HepG2 (cell line): ENCODE results near the gene MON1A. TPM values are rescaled to one million over a fixed set of nuclear protein-coding genes. Genes with fewer than 3 reads are reported as not detected.

ENCODE experiments used
- ATAC-seq: fragments of 200-7000 bp; cut with Tn5 transposase; 3 replicates; pipeline ENCODE4 v1.9.1; 2020; ENCODE audit warnings: mild to moderate bottlenecking, moderate library complexity
- BruUV-seq: library from RNA; stranded (reverse); fragments of 400-500 nt; replicated peaks from 2 replicates; lab custom pipeline; 2021; lab: Mats Ljungman, UMichigan
- CTCF ChIA-PET: fragments of 300-600 bp; formaldehyde crosslinking; extraction: SDS; loops from one replicate; lab custom pipeline; 2021; ENCODE audit warnings: low total read pairs, inconsistent platforms, low intra/inter-chr PET ratio; lab: Yijun Ruan, JAX
- POLR2A ChIA-PET: fragments of 350-600 bp; sonication (Branson Sonifier 250); formaldehyde crosslinking; loops from one replicate; lab custom pipeline; 2020; ENCODE audit warnings: antibody characterized with exemption, inconsistent platforms; lab: Yijun Ruan, JAX
- DNase-seq: peaks from one replicate; pipeline ENCODE4 v3.0.0-alpha.2; 2015; ENCODE audit warnings: low spot score
- FAIRE-seq: peaks from 3 replicates; lab custom pipeline; 2011; peaks lifted over from hg19 to GRCh38; lab: Jason Lieb, UNC
- H2AFZ ChIP-seq: one replicate; pipeline ENCODE4 v1.6.1; 2011; ENCODE audit warnings: low read length, inconsistent platforms
- H3K27ac ChIP-seq: fragments of 300-600 bp; 3 replicates; pipeline ENCODE4 v1.8.0; 2011; ENCODE audit warnings: mixed run types, mild to moderate bottlenecking, mixed read lengths, low read length, inconsistent platforms; ENCODE audit not compliant: insufficient read depth; ENCODE audit errors: extremely low read length
- H3K27me3 ChIP-seq, 2 experiments: fragments of 200-600 bp in 1 of 2; 2 replicates in 1 of 2; 3 replicates in 1 of 2; pipeline versions ENCODE4 v1.6.0 to v1.8.0; 2011; ENCODE audit warnings: low read length in 2 of 2, mild to moderate bottlenecking in 2 of 2, moderate library complexity in 2 of 2, inconsistent platforms in 1 of 2; ENCODE audit not compliant: insufficient read depth in 2 of 2, control insufficient read depth in 1 of 2
- H3K36me3 ChIP-seq, 2 experiments: fragments of 200-600 bp in 1 of 2; replicated peaks in 1 of 2; 2 replicates in 1 of 2; 3 replicates in 1 of 2; pipeline versions ENCODE4 v1.5.1 to v1.8.0; 2011; ENCODE audit warnings: low read length in 2 of 2, inconsistent platforms in 1 of 2; ENCODE audit not compliant: insufficient read depth in 2 of 2, control insufficient read depth in 1 of 2
- H3K4me1 ChIP-seq: 2 replicates; pipeline ENCODE4 v1.5.1; 2012; ENCODE audit warnings: low read length, inconsistent platforms; ENCODE audit not compliant: insufficient read depth
- H3K4me2 ChIP-seq: 2 replicates; pipeline ENCODE4 v1.6.0; 2011; ENCODE audit warnings: low read depth, low read length, inconsistent platforms
- H3K4me3 ChIP-seq, 3 experiments: fragments of 200-600 bp in 1 of 3; sonication (generic), shearing (Covaris generic) in 1 of 3; replicated peaks in 1 of 3; 2 replicates each; pipeline ENCODE4 v1.5.1; 2011 to 2016; ENCODE audit warnings: low read length in 3 of 3, inconsistent platforms in 2 of 3, low read depth in 2 of 3, mild to moderate bottlenecking in 2 of 3, control low read depth in 1 of 3, mixed read lengths in 1 of 3; ENCODE audit not compliant: insufficient read depth in 1 of 3
- H3K79me2 ChIP-seq: one replicate; pipeline ENCODE4 v1.6.1; 2011; ENCODE audit warnings: low read length, inconsistent platforms; ENCODE audit not compliant: insufficient read depth
- H3K9ac ChIP-seq: 2 replicates; pipeline ENCODE4 v1.6.0; 2011; ENCODE audit warnings: mild to moderate bottlenecking, low read depth, low read length, inconsistent platforms; ENCODE audit not compliant: insufficient read depth
- H3K9me3 ChIP-seq: 2 replicates; pipeline ENCODE4 v1.5.1; 2012; ENCODE audit warnings: mild to moderate bottlenecking, low read length
- H4K20me1 ChIP-seq: 2 replicates; pipeline ENCODE4 v1.6.0; 2011; ENCODE audit warnings: inconsistent platforms, mild to moderate bottlenecking, low read length, moderate library complexity; ENCODE audit not compliant: insufficient read depth
- HNRNPLL ChIP-seq: fragments of 200-400 bp; formaldehyde crosslinking; IDR thresholded peaks from 2 replicates; pipeline ENCODE4 v1.6.1; 2017; ENCODE audit warnings: mild to moderate bottlenecking, low read depth, low read length; ENCODE audit not compliant: poor library complexity, severe bottlenecking
- ZNF543 ChIP-seq: sonication (generic); formaldehyde crosslinking; IDR thresholded peaks from 2 replicates; pipeline ENCODE4 v1.4.0; 2020; ENCODE audit warnings: mild to moderate bottlenecking, missing genetic modification reagents
- ZSCAN25 ChIP-seq: sonication (generic); formaldehyde crosslinking; IDR thresholded peaks from 2 replicates; pipeline ENCODE4 v1.8.0; 2022; ENCODE audit warnings: mild to moderate bottlenecking, missing genetic modification reagents
- WGBS: methylation state at CpG from one replicate; pipeline ENCODE4 v1.1.6; 2017; ENCODE audit warnings: low lambda C conversion rate; 5-methylcytosine and 5-hydroxymethylcytosine counted together
- in situ Hi-C: cut with HindIII; loops from 2 replicates; pipeline ENCODE4 v1.10.0; 2017; ENCODE audit warnings: low pct_unique_long_range_greater_than_20kb; ENCODE audit not compliant: extremely low pct_ligation_motif_present
- intact Hi-C: fragments of 100-400 bp; cut with micrococcal nuclease; formaldehyde crosslinking; loops from one replicate; pipeline ENCODE4 v1.10.0; 2022; ENCODE audit not compliant: unreplicated experiment
- polyA plus RNA-seq, 8 experiments: library from polyadenylated mRNA; depleted of rRNA in 3 of 8; stranded (reverse) in 7 of 8; unstranded in 1 of 8; fragments of >200 nt; fragmentation: Illumina TruSeq in 4 of 8; extraction: Trizol in 4 of 8; gene quantifications; 2 replicates each; pipeline versions ENCODE4 v1.2.1 to v1.2.3, GENCODE V29; 2011 to 2016; ENCODE audit warnings: low read depth in 4 of 8, missing spikeins in 1 of 8, mixed read lengths in 1 of 8; ENCODE audit not compliant: insufficient read depth in 1 of 8
- total RNA-seq, 5 experiments: library from RNA; depleted of rRNA; stranded (reverse); fragments of >200 nt; fragmentation: Illumina TruSeq; extraction: Trizol; gene quantifications; 2 replicates each; pipeline ENCODE4 v1.2.3, GENCODE V29; 2016; ENCODE audit warnings: low read depth in 1 of 5
- TF ChIP-seq, protein P1 (sequence below): sonication (generic); formaldehyde crosslinking; IDR thresholded peaks from 2 replicates; pipeline ENCODE4 v1.4.0; 2020; ENCODE audit warnings: mild to moderate bottlenecking, missing genetic modification reagents, borderline replicate concordance
- TF ChIP-seq, protein P2 (sequence below): fragments of 450-650 bp; IDR thresholded peaks from 2 replicates; pipeline ENCODE4 v1.6.1; 2016

The MON1A gene
- total and polyA plus RNA-seq, 2 of the 13 experiments (the other 11 are each of a cell fraction or from before 2014, with no cell fraction given), result 4.6 to 9.0 TPM

DNA sequence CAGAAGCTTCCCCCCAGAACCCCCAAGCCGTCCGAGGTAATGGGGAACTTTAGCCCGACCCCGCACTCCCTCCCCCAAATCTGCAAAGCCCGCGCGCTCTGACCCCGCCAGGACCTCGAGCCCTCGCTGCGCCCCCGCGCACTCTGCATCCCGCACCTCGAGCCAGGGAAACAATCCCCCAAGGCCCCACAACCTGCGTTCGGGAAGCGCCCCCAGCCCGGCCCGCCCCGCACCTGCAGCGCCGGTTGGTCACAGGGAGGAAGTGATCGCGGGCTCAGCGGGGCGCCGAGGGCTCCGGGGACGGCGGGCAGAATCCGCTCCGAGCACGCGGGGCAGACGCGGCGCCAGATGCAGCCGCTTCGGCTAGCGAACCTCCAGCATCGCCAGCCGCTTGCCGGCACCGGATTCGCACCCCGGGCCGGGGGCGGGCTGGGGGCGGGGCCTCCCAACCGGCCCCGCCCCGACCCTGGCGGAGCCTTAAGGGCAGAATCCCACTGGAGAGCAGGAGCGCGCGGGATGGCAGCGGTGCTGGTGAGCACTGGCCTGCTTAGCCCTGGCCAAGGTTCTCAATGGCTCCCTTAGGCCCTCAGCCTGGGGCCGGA, 60.0 kb downstream of the MON1A start, which contains the start of gene CAMKV (continued):
- TF ChIP-seq ZNF543 (CRISPR knock-in tag) (no peak), HNRNPLL (peak; percentile 33)
- TF ChIP-seq, protein P1, sequence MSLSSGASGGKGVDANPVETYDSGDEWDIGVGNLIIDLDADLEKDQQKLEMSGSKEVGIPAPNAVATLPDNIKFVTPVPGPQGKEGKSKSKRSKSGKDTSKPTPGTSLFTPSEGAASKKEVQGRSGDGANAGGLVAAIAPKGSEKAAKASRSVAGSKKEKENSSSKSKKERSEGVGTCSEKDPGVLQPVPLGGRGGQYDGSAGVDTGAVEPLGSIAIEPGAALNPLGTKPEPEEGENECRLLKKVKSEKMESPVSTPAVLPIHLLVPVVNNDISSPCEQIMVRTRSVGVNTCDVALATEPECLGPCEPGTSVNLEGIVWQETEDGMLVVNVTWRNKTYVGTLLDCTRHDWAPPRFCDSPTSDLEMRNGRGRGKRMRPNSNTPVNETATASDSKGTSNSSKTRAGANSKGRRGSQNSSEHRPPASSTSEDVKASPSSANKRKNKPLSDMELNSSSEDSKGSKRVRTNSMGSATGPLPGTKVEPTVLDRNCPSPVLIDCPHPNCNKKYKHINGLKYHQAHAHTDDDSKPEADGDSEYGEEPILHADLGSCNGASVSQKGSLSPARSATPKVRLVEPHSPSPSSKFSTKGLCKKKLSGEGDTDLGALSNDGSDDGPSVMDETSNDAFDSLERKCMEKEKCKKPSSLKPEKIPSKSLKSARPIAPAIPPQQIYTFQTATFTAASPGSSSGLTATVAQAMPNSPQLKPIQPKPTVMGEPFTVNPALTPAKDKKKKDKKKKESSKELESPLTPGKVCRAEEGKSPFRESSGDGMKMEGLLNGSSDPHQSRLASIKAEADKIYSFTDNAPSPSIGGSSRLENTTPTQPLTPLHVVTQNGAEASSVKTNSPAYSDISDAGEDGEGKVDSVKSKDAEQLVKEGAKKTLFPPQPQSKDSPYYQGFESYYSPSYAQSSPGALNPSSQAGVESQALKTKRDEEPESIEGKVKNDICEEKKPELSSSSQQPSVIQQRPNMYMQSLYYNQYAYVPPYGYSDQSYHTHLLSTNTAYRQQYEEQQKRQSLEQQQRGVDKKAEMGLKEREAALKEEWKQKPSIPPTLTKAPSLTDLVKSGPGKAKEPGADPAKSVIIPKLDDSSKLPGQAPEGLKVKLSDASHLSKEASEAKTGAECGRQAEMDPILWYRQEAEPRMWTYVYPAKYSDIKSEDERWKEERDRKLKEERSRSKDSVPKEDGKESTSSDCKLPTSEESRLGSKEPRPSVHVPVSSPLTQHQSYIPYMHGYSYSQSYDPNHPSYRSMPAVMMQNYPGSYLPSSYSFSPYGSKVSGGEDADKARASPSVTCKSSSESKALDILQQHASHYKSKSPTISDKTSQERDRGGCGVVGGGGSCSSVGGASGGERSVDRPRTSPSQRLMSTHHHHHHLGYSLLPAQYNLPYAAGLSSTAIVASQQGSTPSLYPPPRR, result no peak

DNA sequence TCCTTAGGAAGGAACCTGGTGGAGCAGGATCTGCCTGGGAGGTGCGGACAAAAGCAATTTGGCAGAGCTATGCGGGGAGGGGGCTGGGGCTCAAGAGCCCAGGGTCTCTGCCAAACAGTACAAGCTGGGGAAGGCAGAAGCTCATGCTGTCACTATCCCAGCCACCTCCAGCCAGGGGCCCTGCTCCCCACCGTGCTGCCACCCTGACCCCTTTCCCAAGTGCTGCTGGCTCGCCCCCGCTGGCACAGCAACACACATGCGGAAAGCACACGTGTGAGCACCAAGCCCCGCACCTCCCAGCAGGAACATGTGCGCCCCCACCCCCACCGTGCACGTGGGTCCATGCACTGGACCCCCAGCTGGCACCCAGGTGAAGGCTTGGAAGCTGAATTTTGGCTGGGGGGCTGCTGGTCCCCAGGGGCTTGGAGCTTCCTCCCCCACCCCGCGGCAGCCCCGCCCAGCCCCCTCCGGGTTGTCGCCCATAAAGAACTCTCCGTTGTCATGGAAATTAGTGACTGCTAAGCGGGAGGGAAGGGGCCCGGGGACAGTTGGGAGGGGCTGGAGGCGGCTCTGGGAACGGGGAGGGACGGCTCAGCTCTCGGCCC, 60.6 kb downstream of the MON1A start:
- POLR2A ChIA-PET, result no interaction called here
- Histone ChIP-seq H3K27ac (no peak overlapping the region), H3K79me2 (no peaks in the 10 kb centered on the region), H3K36me3 (no peaks in the 10 kb centered on the region), H3K9me3 (no peaks in the 10 kb centered on the region)
- in situ Hi-C loops (no loop called here), intact Hi-C loops (no loop called here)
- FAIRE-seq, result no peak
- no TSS peak for BruUV-seq
- TF ChIP-seq ZSCAN25, result no peak
- TF ChIP-seq, protein P2, sequence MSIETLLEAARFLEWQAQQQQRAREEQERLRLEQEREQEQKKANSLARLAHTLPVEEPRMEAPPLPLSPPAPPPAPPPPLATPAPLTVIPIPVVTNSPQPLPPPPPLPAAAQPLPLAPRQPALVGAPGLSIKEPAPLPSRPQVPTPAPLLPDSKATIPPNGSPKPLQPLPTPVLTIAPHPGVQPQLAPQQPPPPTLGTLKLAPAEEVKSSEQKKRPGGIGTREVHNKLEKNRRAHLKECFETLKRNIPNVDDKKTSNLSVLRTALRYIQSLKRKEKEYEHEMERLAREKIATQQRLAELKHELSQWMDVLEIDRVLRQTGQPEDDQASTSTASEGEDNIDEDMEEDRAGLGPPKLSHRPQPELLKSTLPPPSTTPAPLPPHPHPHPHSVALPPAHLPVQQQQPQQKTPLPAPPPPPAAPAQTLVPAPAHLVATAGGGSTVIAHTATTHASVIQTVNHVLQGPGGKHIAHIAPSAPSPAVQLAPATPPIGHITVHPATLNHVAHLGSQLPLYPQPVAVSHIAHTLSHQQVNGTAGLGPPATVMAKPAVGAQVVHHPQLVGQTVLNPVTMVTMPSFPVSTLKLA, result peak; percentile 83
- TF ChIP-seq, all 625 proteins: peak for 1
- Histone ChIP-seq H3K4me2 (peak overlapping the region; percentile 66), H3K9ac (no peak overlapping the region), H2AFZ (no peak overlapping the region), H3K4me1 (peaks cover 28% of the 10 kb centered on the region), H3K27me3 (peaks cover 3 to 64% of the 10 kb centered on the region in 2 experiments; a peak in 4 of 5 replicates), H4K20me1 (no peaks in the 10 kb centered on the region), H3K4me3 (peak overlapping the region; percentile 25 to 58 (median 42); a peak in 4 of 6 replicates)
- ATAC-seq (no peak), DNase-seq (no peak)
- WGBS, result 25% methylated on average over 8 of the region's 23 CpGs
- CTCF ChIA-PET, result no interaction called here
